ENCODE results near the gene ARX.

ARX gene

DNA sequence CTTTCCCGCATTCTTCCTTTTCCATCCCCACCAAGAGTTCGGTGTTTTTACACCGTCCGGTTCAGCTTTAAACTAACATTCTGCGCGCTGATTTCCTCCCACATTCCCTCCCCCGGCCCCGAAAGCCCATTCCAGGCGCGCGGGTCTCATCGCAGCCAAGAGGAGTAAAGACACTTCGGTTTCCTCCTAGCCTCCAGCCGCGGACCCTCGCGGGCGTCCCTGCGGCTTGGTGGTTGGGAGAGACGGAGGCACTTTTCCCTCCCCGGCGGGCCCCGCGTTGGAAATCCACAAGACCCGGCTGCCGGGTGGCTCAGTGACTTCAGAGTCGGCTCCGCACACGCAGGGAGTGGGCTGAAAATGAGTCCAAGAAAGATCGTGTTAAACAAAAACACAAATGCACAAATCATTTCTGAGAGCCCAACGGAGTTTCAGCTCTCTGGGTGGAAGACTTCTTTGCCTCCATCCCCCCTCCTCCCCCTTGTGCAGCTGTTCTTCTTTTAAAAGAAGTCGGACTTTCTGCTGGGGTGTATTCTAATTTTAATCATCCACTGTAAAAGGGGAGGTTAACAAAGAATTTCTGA is 2.0 kb upstream of the ARX start:
- DNase-seq (ENCODE audit: low read depth), result no peak
- TF ChIP-seq, protein P1, sequence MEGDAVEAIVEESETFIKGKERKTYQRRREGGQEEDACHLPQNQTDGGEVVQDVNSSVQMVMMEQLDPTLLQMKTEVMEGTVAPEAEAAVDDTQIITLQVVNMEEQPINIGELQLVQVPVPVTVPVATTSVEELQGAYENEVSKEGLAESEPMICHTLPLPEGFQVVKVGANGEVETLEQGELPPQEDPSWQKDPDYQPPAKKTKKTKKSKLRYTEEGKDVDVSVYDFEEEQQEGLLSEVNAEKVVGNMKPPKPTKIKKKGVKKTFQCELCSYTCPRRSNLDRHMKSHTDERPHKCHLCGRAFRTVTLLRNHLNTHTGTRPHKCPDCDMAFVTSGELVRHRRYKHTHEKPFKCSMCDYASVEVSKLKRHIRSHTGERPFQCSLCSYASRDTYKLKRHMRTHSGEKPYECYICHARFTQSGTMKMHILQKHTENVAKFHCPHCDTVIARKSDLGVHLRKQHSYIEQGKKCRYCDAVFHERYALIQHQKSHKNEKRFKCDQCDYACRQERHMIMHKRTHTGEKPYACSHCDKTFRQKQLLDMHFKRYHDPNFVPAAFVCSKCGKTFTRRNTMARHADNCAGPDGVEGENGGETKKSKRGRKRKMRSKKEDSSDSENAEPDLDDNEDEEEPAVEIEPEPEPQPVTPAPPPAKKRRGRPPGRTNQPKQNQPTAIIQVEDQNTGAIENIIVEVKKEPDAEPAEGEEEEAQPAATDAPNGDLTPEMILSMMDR (conservative IDR thresholded peaks at IDR 0.05; ENCODE audit: low read length), result no peak
- no peak overlapping the region for H3K4me3 ChIP-seq (ENCODE audit: low read length)

DNA sequence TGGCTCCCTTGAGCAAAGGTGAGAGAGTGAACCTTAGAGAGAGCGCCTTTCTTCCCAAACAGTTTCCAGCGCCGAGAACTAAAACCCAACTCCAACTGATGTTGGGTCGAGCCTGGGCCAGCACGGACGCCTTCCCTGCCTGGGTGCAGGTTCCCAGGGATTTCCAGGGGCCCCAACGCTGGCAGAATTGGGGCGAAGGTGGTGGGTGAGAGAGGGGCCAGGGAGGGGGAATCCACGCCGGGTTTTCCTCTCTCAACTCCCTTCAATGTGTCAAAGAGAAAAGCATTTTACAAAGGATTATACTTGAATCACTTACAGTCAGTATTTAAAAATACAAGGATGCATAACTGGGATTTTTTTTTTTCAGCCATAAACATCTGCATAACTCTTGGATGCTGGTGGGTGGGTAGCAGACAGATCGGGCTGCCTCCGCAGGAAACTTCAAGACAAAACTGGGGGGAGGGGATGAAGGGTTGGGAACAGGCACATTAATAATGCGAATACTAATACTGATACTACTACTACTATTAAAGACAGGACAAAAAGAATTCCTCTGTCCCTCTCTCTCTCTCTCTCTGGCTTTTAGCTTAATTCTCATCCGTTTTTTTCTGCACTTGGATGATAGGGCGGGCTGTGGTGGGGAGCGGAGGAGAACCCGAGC is 1.3 kb upstream of the ARX start:
- no peak for DNase-seq (ENCODE audit: low read depth)
- TF ChIP-seq, protein P1 (conservative IDR thresholded peaks at IDR 0.05; ENCODE audit: low read length), result no peak
- H3K4me3 ChIP-seq (ENCODE audit: low read length), result no peak overlapping the region

DNA sequence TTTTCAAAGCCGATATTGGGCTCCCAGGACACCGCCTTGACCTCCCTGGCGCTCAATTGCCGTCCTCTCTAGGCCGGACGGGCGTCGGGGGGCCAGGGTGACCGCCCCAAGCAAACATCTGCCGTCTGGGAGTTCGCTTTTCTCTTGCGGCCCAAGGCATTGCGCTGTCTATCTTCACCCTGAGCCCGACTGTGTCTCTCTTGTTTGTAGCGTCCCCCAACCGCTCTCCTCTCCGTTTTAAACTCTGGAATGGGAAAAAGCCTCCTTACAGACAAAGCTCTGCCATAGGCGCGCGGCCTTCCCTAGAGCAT is 551 bp upstream of the ARX start:
- TF ChIP-seq, protein P1 (conservative IDR thresholded peaks at IDR 0.05; ENCODE audit: low read length), result no peak
- no peak for DNase-seq (ENCODE audit: low read depth)
- H3K4me3 ChIP-seq (ENCODE audit: low read length), result no peak overlapping the region

DNA sequence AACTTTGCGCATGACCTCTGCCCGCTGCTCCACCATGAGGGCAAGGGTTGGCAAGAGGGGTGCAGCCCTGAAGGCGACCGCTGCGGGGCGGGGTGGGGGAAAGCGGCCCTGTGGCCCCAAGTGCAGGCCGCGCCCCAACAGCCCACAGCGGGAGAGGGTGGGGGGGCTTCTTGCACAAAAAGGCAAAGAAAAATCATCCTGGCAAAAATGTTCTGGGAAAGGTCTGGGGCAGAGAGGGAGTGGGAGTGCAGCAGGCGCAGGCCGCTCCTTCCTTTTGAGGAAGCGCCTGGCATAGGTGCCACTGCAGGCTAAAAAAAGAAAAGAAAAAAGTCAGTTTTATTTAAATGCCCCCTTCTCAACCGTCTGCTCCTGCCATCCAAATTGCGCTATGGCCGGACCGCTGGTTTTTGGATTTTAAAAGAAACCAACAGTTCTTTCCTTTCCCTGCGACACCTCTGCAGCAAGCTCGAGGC is 1.4 kb downstream of the ARX start:
- TF ChIP-seq, protein P1 (conservative IDR thresholded peaks at IDR 0.05; ENCODE audit: low read length), result no peak
- no peak for DNase-seq (ENCODE audit: low read depth)

DNA sequence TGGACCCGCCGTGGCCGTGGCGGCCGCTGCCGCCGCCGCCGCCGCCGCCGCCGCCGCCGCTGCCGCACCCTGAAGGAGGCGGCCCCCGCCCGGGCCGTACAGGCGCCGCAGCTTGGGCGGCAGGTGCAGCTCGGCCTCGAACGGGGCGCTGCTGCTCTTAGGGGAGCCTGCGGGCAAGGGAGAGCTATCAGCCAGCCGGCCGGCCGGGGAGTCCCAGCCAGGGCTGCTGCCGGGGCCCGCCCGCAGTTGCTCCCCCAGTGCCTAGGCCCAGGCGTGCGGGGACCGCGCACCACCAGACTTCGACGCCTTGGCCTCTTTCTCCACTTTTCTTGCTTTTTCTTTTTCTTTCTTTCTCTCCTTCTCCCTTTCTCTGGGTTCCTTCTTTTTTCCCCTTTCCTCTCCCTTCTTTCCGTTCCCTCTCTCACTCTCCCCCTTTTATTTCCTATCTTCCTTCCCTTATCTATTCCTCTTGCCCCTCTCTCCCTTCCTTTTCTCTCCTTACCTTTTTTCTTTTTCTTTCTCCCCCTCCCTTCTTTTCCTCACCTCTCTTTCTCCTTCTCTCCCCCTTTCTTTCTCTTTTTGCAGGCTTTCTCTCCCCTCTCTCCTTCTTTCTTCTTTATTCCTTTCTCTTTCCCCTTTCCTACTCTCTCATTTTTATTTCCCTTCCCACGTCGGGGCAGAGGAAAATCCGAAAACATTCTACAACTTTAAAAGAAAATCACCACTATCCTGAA is 2.0 kb downstream of the ARX start:
- no peak for DNase-seq (ENCODE audit: low read depth)
- H3K4me3 ChIP-seq (ENCODE audit: low read length), result no peak overlapping the region
- TF ChIP-seq, protein P1 (conservative IDR thresholded peaks at IDR 0.05; ENCODE audit: low read length), result no peak

More for the DNA sequence above, 1.4 kb downstream of the ARX start:
- no peak overlapping the region for H3K4me3 ChIP-seq (ENCODE audit: low read length)

DNA sequence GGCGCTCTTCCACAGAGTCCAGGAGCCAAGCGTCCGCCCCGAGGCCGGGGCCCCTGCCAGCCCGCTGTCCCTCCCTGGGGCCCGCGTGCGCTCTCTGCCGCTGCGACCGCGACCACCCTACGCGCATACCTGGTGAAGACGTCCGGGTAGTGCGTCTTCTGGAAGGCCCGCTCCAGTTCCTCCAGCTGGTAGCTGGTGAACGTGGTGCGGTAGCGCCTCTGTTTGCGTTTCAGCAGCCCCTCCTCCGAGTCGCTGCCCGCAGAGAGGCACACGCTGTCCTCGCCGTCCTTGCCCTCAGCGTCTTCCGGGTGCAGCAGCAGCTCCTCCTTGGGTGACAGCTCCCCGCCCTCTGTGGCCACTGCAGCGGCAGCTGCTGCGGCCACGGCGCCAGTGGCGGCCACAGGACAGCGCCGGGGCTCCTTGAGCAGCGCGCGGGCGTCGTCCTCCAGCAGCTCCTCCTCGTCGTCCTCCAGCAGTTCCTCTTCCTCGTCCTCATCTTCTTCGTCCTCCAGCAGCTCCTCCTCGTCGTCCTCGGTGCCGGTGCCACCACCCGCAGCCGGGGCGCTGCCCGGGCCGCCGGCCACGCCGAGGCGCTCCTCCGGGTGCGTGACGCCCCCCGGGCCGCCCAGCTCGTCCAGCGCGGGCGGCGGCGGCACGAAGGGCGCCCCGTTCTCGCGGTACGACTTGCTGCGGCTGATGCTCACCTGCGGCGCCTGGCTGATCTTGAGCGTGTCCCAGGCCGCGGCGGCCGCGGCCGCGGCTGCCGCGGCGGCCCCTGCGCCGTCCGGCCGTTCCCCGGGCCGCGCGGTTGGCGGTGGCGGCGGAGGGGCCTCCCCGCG is 2.8 kb downstream of the ARX start:
- H3K4me3 ChIP-seq (ENCODE audit: low read length), result no peak overlapping the region
- TF ChIP-seq, protein P1 (conservative IDR thresholded peaks at IDR 0.05; ENCODE audit: low read length), result no peak
- no peak for DNase-seq (ENCODE audit: low read depth)
